Calu3 (cell line): ENCODE measurements around the gene TRMT5. TPM values are rescaled to one million over a fixed set of nuclear protein-coding genes. Genes with fewer than 3 reads are reported as not detected.

Experiments
- BruUV-seq: library from RNA; stranded (reverse); fragments of 400-500 nt; replicated peaks from 2 replicates; lab custom pipeline; 2021; lab: Mats Ljungman, UMichigan
- CTCF ChIA-PET: fragments of 300-600 bp; sonication (Branson Sonifier 250); formaldehyde crosslinking; loops from one replicate; lab custom pipeline; 2022; ENCODE audit warnings: antibody characterized with exemption; lab: Charles Lee
- DNase-seq: peaks from one replicate; pipeline ENCODE4 v3.0.0; 2022
- H3K27ac Mint-ChIP-seq: one replicate; pipeline ENCODE4 v1.8.0; 2022; ENCODE audit warnings: mixed read lengths; ENCODE audit not compliant: unreplicated experiment
- H3K27me3 Mint-ChIP-seq: one replicate; pipeline ENCODE4 v1.8.0; 2022; ENCODE audit warnings: mixed read lengths; ENCODE audit not compliant: unreplicated experiment
- H3K36me3 Mint-ChIP-seq: one replicate; pipeline ENCODE4 v1.8.0; 2022; ENCODE audit warnings: mild to moderate bottlenecking, moderate library complexity, mixed read lengths; ENCODE audit not compliant: insufficient read depth, unreplicated experiment
- H3K4me1 Mint-ChIP-seq: one replicate; pipeline ENCODE4 v1.8.0; 2022; ENCODE audit warnings: mild to moderate bottlenecking, low read depth, mixed read lengths; ENCODE audit not compliant: unreplicated experiment
- H3K4me3 Mint-ChIP-seq: one replicate; pipeline ENCODE4 v1.8.0; 2022; ENCODE audit warnings: mild to moderate bottlenecking, low read depth, moderate library complexity, mixed read lengths; ENCODE audit not compliant: unreplicated experiment
- H3K9me3 Mint-ChIP-seq: one replicate; pipeline ENCODE4 v1.8.0; 2022; ENCODE audit warnings: low read depth, mixed read lengths; ENCODE audit not compliant: unreplicated experiment
- intact Hi-C: fragments of 100-400 bp; cut with micrococcal nuclease; formaldehyde crosslinking; loops from one replicate; pipeline ENCODE4 v1.10.0; 2022; ENCODE audit not compliant: unreplicated experiment
- total RNA-seq: library from RNA; stranded (reverse); gene quantifications from 2 replicates; pipeline ENCODE4 v1.2.3, GENCODE V29; 2022
- TF ChIP-seq, protein P1 (sequence below): fragments of 200-600 bp; IDR thresholded peaks from one replicate; pipeline ENCODE4 v1.8.0; 2022; ENCODE audit warnings: antibody characterized with exemption; ENCODE audit not compliant: unreplicated experiment

Gene TRMT5
- total RNA-seq, 1 experiment from 2014 or later, result 22.8 TPM

GRCh38 chr14:60968099-60968498 is 12.8 kb downstream of the TRMT5 start:
- no peak overlapping the region for H3K27ac Mint-ChIP-seq
- intact Hi-C loops, result loop anchor here (5.0 kb wide), 1 partner anchor 246 kb away; the partner anchor contains the start of gene SIX4
- no TSS peak for BruUV-seq
- DNase-seq, result no peak
- no peak overlapping the region for H3K4me3 Mint-ChIP-seq
- CTCF ChIA-PET, result interaction anchor here (1.0 kb wide), 1 partner anchor 14 kb away, joined by 3 read pairs; no protein-coding TSS in a partner anchor
- H3K27me3 Mint-ChIP-seq, result no peaks in the 10 kb centered on the region
- no peaks in the 10 kb centered on the region for H3K9me3 Mint-ChIP-seq
- H3K36me3 Mint-ChIP-seq, result peaks cover 6% of the 10 kb centered on the region
- TF ChIP-seq, protein P1, sequence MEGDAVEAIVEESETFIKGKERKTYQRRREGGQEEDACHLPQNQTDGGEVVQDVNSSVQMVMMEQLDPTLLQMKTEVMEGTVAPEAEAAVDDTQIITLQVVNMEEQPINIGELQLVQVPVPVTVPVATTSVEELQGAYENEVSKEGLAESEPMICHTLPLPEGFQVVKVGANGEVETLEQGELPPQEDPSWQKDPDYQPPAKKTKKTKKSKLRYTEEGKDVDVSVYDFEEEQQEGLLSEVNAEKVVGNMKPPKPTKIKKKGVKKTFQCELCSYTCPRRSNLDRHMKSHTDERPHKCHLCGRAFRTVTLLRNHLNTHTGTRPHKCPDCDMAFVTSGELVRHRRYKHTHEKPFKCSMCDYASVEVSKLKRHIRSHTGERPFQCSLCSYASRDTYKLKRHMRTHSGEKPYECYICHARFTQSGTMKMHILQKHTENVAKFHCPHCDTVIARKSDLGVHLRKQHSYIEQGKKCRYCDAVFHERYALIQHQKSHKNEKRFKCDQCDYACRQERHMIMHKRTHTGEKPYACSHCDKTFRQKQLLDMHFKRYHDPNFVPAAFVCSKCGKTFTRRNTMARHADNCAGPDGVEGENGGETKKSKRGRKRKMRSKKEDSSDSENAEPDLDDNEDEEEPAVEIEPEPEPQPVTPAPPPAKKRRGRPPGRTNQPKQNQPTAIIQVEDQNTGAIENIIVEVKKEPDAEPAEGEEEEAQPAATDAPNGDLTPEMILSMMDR, result no peak
- H3K4me1 Mint-ChIP-seq, result no peaks in the 10 kb centered on the region

GRCh38 chr14:60965402-60965801 is 15.5 kb downstream of the TRMT5 start:
- H3K4me3 Mint-ChIP-seq, result no peak overlapping the region
- H3K27ac Mint-ChIP-seq, result no peak overlapping the region
- DNase-seq, result no peak
- no peaks in the 10 kb centered on the region for H3K9me3 Mint-ChIP-seq
- CTCF ChIA-PET, result no interaction called here
- H3K36me3 Mint-ChIP-seq, result no peaks in the 10 kb centered on the region
- TF ChIP-seq, protein P1, result no peak
- BruUV-seq, result no TSS peak
- no peaks in the 10 kb centered on the region for H3K4me1 Mint-ChIP-seq
- intact Hi-C loops, result loop anchor here (5.0 kb wide), 1 partner anchor 243 kb away; the partner anchor contains the start of gene SIX4
- H3K27me3 Mint-ChIP-seq, result no peaks in the 10 kb centered on the region

- intact Hi-C loops, result loop anchor here (5.0 kb wide), 1 partner anchor 243 kb away; the partner anchor contains the start of gene SIX4
- no peaks in the 10 kb centered on the region for H3K36me3 Mint-ChIP-seq
- CTCF ChIA-PET, result no interaction called here
- no peak overlapping the region for H3K4me3 Mint-ChIP-seq
- TF ChIP-seq, protein P1, result no peak
- DNase-seq, result no peak
- no peaks in the 10 kb centered on the region for H3K9me3 Mint-ChIP-seq
- BruUV-seq, result no TSS peak
- no peaks in the 10 kb centered on the region for H3K4me1 Mint-ChIP-seq
- no peak overlapping the region for H3K27ac Mint-ChIP-seq
- H3K27me3 Mint-ChIP-seq, result no peaks in the 10 kb centered on the region
Measured at GRCh38 chr14:60964904-60965303, 16.0 kb downstream of the TRMT5 start.

GRCh38 chr14:60963761-60964160 is 17.1 kb downstream of the TRMT5 start:
- no peak for DNase-seq
- no TSS peak for BruUV-seq
- Mint-ChIP-seq H3K9me3 (peaks cover 3% of the 10 kb centered on the region), H3K27me3 (no peaks in the 10 kb centered on the region), H3K36me3 (no peaks in the 10 kb centered on the region), H3K4me1 (no peaks in the 10 kb centered on the region), H3K27ac (no peak overlapping the region), H3K4me3 (no peak overlapping the region)
- TF ChIP-seq, protein P1, result no peak
- CTCF ChIA-PET, result interaction anchor here (1.4 kb wide), 1 partner anchor 9 kb away, joined by 3 read pairs; no protein-coding TSS in a partner anchor
- intact Hi-C loops, result no loop called here
